ENCODE measurements around the gene CUBN. TPM values are rescaled to one million over a fixed set of nuclear protein-coding genes. Genes with fewer than 3 reads are reported as not detected.
A peak's percentile ranks its signal among the peaks of the same experiment; 100 is the strongest.

The CUBN gene
- total and polyA plus RNA-seq, 9 of the 15 experiments (the other 6 are each of a cell fraction or from before 2014, with no cell fraction given): 0.04 to 0.33 (median 0.09) TPM

GRCh38 chr10:16817125-16818019 lies 312.2 kb downstream of the CUBN start, which contains the start of gene RSU1 (continued):
- TF ChIP-seq, protein P1, sequence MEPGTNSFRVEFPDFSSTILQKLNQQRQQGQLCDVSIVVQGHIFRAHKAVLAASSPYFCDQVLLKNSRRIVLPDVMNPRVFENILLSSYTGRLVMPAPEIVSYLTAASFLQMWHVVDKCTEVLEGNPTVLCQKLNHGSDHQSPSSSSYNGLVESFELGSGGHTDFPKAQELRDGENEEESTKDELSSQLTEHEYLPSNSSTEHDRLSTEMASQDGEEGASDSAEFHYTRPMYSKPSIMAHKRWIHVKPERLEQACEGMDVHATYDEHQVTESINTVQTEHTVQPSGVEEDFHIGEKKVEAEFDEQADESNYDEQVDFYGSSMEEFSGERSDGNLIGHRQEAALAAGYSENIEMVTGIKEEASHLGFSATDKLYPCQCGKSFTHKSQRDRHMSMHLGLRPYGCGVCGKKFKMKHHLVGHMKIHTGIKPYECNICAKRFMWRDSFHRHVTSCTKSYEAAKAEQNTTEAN (CRISPR knock-in tag; IDR thresholded peaks at IDR 0.05): peak; percentile 76; the same call in 1 of the 2 replicates
- TF ChIP-seq ARID2 (IDR thresholded peaks at IDR 0.05) (no peak), ZNF584 (CRISPR knock-in tag; IDR thresholded peaks at IDR 0.05; ENCODE audit: low read depth) (no peak), ZBTB17 (CRISPR knock-in tag; IDR thresholded peaks at IDR 0.05) (0 out of 2 replicates have a peak, but pooled peaks have one; percentile 34), TAF1 (IDR thresholded peaks at IDR 0.05; ENCODE audit: control insufficient read depth, extremely low read depth, insufficient read depth, low read length, severe bottlenecking) (peak; percentile 78), KLF1 (tag; IDR thresholded peaks at IDR 0.05) (peak; percentile 80; the same call in 1 of the 2 replicates), ZBTB1 (CRISPR knock-in tag; IDR thresholded peaks at IDR 0.05; ENCODE audit: borderline replicate concordance, low read depth) (no peak), CHD1 (IDR thresholded peaks at IDR 0.05; ENCODE audit: low read length) (no peak), ELF2 (CRISPR knock-in tag; IDR thresholded peaks at IDR 0.05) (peak; percentile 99), ZNF511 (CRISPR knock-in tag; IDR thresholded peaks at IDR 0.05) (no peak; the same call in 1 of the 2 replicates), SMAD4 (CRISPR knock-in tag; conservative IDR thresholded peaks at IDR 0.05) (peak; percentile 76), TEAD1 (CRISPR knock-in tag; IDR thresholded peaks at IDR 0.05) (0 out of 4 replicates have a peak, but pooled peaks of 1 of the 2 experiments have one; percentile 26), ZNF407 (IDR thresholded peaks at IDR 0.05; ENCODE audit: low read depth) (no peak), CREB1 (IDR thresholded peaks at IDR 0.05) (0 out of 2 replicates have a peak, but pooled peaks have one; percentile 36), CREB1 (CRISPR knock-in tag; IDR thresholded peaks at IDR 0.05) (peak; percentile 47; the same call in 1 of the 2 replicates), SMARCB1 (IDR thresholded peaks at IDR 0.05; ENCODE audit: insufficient read length, low read depth) (no peak)

All from K562 (cell line).